ENCODE results near the gene MRPL28.

GRCh38 chr16:373848-374615 lies 3.7 kb upstream of the MRPL28 start:
- TF ChIP-seq, protein P1, sequence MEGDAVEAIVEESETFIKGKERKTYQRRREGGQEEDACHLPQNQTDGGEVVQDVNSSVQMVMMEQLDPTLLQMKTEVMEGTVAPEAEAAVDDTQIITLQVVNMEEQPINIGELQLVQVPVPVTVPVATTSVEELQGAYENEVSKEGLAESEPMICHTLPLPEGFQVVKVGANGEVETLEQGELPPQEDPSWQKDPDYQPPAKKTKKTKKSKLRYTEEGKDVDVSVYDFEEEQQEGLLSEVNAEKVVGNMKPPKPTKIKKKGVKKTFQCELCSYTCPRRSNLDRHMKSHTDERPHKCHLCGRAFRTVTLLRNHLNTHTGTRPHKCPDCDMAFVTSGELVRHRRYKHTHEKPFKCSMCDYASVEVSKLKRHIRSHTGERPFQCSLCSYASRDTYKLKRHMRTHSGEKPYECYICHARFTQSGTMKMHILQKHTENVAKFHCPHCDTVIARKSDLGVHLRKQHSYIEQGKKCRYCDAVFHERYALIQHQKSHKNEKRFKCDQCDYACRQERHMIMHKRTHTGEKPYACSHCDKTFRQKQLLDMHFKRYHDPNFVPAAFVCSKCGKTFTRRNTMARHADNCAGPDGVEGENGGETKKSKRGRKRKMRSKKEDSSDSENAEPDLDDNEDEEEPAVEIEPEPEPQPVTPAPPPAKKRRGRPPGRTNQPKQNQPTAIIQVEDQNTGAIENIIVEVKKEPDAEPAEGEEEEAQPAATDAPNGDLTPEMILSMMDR (conservative IDR thresholded peaks at IDR 0.05): no peak
- no peak for TF ChIP-seq ZFX (IDR thresholded peaks at IDR 0.05)
